KOPT-K1 (cell line): ENCODE results near the gene CACUL1.
"Not testable (repeated sequence)": the region's sequence is repeated elsewhere in the genome, so short reads cannot be mapped to it uniquely, and the experiment has no call there.

Experiments
- H3K27ac ChIP-seq: fragments of 200-600 bp; sonication (generic); 2 replicates; pipeline ENCODE4 v1.5.1; 2016; ENCODE audit warnings: antibody characterized with exemption, mild to moderate bottlenecking, low read depth, low read length; ENCODE audit not compliant: poor library complexity, severe bottlenecking
- H3K36me3 ChIP-seq: fragments of 200-600 bp; sonication (generic); 2 replicates; pipeline ENCODE4 v1.5.1; 2017; ENCODE audit warnings: antibody characterized with exemption, mild to moderate bottlenecking, low read length, moderate library complexity; ENCODE audit not compliant: insufficient read depth
- H3K9me3 ChIP-seq: fragments of 200-600 bp; sonication (generic); 2 replicates; pipeline ENCODE4 v1.5.1; 2017; ENCODE audit warnings: antibody characterized with exemption, low read length, mild to moderate bottlenecking; ENCODE audit not compliant: insufficient read depth, poor library complexity, severe bottlenecking

Gene CACUL1

DNA sequence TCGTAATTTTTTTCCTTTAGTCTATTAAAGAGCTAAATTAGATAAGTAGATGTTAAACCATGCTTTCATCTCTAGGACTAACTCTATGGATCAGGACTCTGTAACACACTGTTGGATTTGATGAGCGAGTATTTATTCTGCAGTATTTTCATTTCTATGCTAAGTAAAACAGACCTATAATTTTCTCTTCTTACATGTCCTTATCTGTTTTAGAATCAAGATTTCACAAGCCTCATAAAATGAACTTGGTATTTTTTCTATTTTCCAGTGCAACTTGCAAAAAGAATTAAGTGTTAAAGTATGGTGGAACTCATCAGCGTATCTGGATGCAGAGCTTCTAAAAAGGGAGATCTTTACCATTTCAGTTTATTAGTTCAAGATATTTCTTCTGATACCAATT lies 2.4 kb downstream of the CACUL1 start:
- H3K27ac ChIP-seq = no peak overlapping the region
- no peaks in the 10 kb centered on the region for H3K9me3 ChIP-seq
- peaks cover 5% of the 10 kb centered on the region; the same call in 1 of the 2 replicates for H3K36me3 ChIP-seq

- Histone ChIP-seq H3K9me3 (no peaks in the 10 kb centered on the region), H3K36me3 (peaks cover 5% of the 10 kb centered on the region; the same call in 1 of the 2 replicates), H3K27ac (no peak overlapping the region)
Measured at GRCh38 chr10:118751265-118751664, 3.5 kb downstream of the CACUL1 start.

DNA sequence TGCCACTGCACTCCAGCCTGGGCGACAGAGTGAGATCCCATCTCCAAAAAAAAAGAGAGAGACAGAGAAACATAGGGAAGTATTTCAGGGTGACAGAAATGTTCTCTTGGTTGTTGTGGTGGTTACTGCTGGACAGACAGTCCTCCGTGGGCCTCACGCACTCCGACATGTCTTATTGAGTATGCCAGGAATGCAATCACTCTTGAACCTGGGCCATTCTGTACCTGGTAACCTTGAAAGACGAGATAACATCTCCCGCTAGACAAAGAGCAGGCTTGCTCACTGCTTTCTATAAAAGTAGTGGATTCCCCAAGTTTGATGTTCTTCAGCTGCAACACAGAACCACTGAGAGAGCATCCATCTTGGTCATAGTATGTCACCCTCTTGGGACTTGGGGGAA lies 6.7 kb downstream of the CACUL1 start:
- Histone ChIP-seq H3K9me3 (no peaks in the 10 kb centered on the region), H3K36me3 (peaks cover 5% of the 10 kb centered on the region; the same call in 1 of the 2 replicates)

GRCh38 chr10:118746246-118746645 lies 8.5 kb downstream of the CACUL1 start:
- Histone ChIP-seq H3K27ac (no peak overlapping the region), H3K36me3 (peaks cover 5% of the 10 kb centered on the region; the same call in 1 of the 2 replicates), H3K9me3 (no peaks in the 10 kb centered on the region)

More for the DNA sequence above, 6.7 kb downstream of the CACUL1 start:
- H3K27ac ChIP-seq = no peak overlapping the region

GRCh38 chr10:118745056-118745455 lies 9.7 kb downstream of the CACUL1 start:
- no peak overlapping the region for H3K27ac ChIP-seq
- H3K36me3 ChIP-seq = peaks cover 5% of the 10 kb centered on the region; the same call in 1 of the 2 replicates
- no peaks in the 10 kb centered on the region for H3K9me3 ChIP-seq

DNA sequence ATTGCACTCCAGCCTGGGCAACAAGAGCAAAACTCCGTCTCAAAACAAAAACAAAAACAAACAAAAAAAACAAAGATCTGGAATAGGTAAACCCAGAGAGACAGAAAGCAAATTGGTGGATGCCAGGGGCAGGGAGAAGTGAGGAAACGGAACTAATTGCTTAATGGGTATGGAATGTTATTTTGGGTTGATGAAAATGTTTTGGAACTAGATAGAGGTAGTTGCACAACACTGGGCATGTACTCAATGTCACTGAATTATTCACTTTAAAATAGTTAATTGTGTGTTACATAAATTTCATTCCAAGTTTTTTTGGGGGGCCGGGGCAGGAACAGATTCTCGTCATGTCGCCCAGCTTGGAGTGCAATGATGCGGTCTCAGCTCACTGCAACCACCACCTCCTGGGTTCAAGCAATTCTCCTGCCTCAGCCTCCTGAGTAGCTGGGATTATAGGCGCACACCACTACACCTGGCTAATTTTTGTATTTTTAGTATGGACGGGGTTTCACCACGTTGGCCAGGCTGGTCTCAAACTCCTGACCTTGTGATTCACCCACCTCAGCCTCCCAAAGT lies 10.3 kb downstream of the CACUL1 start:
- H3K27ac ChIP-seq, H3K9me3 ChIP-seq, H3K36me3 ChIP-seq: not testable (repeated sequence)

GRCh38 chr10:118742782-118743181 lies 12.0 kb downstream of the CACUL1 start:
- no peaks in the 10 kb centered on the region for H3K9me3 ChIP-seq
- H3K27ac ChIP-seq = no peak overlapping the region
- no peaks in the 10 kb centered on the region for H3K36me3 ChIP-seq

DNA sequence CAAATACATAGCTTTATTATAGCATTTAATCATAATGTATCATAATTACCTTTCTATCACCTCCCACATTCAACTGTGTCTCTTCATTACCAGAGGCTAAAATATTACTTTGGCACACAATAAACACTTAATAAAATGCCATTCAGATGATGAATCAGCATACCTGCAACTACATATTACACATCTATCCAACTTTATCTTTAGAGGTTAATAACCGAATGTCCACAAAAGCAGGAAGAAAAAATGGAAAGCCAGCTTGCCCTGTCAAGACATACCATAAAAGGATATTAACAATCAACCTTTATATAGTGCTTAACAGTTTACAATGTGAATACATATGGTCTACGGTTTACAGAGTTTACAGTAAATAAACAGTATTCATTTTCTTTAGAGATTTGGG lies 12.7 kb downstream of the CACUL1 start:
- Histone ChIP-seq H3K9me3 (no peaks in the 10 kb centered on the region), H3K27ac (no peak overlapping the region), H3K36me3 (no peaks in the 10 kb centered on the region)

DNA sequence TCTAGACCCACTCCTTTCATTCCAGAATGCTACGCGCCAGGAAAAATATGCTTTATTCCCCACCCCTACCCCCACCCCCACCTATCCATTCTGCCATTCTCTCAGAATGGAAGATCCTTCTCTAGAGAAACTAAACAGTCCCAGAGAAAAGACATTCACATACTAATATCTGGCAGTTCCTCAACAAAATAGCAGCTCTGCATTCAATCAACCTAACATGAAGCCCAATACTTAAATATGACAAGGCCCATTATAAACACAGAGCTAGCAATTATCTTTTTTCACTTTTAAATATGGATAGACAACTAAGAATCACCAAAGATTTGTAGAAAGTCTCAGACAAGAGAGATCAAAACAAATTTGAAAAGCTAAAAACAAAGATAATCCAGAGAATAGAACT lies 16.4 kb downstream of the CACUL1 start:
- Histone ChIP-seq H3K36me3 (no peaks in the 10 kb centered on the region), H3K27ac (no peak overlapping the region), H3K9me3 (no peaks in the 10 kb centered on the region)

GRCh38 chr10:118737603-118738302 lies 17.0 kb downstream of the CACUL1 start:
- H3K27ac ChIP-seq = no peak overlapping the region
- H3K9me3 ChIP-seq = no peaks in the 10 kb centered on the region
- H3K36me3 ChIP-seq = no peaks in the 10 kb centered on the region

GRCh38 chr10:118735294-118735693 lies 19.5 kb downstream of the CACUL1 start:
- Histone ChIP-seq H3K27ac (no peak overlapping the region), H3K9me3 (no peaks in the 10 kb centered on the region), H3K36me3 (no peaks in the 10 kb centered on the region)

DNA sequence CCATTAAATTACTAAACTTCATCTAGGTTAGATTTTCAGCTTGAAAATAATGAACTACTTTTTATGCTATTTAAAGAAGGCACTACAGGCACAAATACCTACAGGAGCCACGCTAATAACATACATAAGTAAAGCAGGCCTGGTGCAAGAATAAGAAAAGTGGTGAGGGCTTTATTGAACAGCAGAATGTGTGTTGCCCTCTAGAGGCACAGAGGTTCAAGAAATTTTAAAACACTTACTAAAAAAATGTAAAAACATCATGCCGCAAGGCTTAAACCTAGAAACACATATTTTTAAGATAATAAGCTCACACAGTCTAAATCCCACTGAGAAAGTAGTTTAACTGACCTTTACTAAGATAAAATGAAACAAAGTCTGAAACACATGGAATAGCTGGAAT lies 20.3 kb downstream of the CACUL1 start:
- Histone ChIP-seq H3K27ac (no peak overlapping the region), H3K9me3 (no peaks in the 10 kb centered on the region), H3K36me3 (no peaks in the 10 kb centered on the region)

DNA sequence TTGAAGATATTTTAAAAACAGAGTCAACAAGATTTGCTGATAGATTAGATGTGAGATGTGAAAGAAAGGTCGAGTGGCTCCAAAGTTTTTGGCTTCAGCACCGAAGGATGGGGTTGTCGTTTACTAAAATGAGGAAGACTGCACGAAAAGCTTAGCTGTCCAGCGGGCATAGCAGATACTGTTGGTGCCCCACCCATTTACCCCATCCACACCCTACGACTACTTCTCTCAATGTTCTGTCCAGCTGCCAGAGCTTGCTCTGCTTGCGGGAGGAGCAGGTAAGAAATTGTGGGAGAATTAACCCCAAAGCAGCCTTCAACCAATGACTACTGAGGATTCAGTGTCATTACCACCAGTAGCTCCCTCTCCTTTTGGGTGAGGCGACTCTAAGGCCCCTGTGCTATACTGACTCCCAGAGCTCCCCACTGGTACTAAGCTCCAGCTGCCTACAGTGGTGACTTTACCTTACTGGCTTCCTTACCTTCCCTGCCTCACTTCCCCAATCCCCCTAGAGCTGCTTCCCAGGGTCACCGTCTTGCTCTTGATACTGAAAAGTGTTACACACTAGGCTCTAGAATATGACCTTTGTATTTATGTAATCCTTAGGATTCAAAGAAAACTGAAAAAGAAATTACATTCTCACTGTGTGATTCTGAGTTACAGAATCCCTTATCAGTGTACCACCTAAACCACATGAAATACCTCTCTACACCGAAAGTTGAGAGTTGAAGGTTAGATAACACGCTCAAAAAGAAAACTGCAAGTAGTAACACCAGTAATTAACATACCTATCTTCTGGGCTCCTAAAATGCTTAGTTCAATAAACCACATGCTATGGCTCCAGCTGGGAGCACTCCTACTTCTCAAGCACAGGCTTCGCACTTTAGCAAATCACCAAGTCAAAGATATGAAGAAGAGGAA lies 22.3 kb downstream of the CACUL1 start:
- Histone ChIP-seq H3K27ac (no peak overlapping the region), H3K9me3 (no peaks in the 10 kb centered on the region), H3K36me3 (no peaks in the 10 kb centered on the region)

GRCh38 chr10:118730756-118731456 lies 23.9 kb downstream of the CACUL1 start:
- no peaks in the 10 kb centered on the region for H3K9me3 ChIP-seq
- H3K27ac ChIP-seq = no peak overlapping the region
- H3K36me3 ChIP-seq = no peaks in the 10 kb centered on the region
